Neuronal stem cell (in vitro differentiated cells): Measurements from ENCODE around the gene STAC3.

Experiments
- DNase-seq: peaks from one replicate; pipeline ENCODE4 v3.0.0-alpha.2; 2013; ENCODE audit warnings: low spot score
- H2AFZ ChIP-seq: one replicate; pipeline ENCODE4 v1.6.1; 2013; ENCODE audit warnings: mild to moderate bottlenecking, low read length, inconsistent platforms
- H2AK5ac ChIP-seq: 2 replicates; pipeline ENCODE4 v1.6.1; 2013; ENCODE audit warnings: low read depth, mild to moderate bottlenecking, inconsistent platforms, low read length, moderate library complexity, mixed read lengths
- H2BK120ac ChIP-seq: 2 replicates; pipeline ENCODE4 v1.6.1; 2013; ENCODE audit warnings: low read depth, mild to moderate bottlenecking, inconsistent platforms, low read length, moderate library complexity, mixed read lengths
- H2BK12ac ChIP-seq: one replicate; pipeline ENCODE4 v1.6.1; 2013; ENCODE audit warnings: low read length, inconsistent platforms
- H2BK15ac ChIP-seq: 2 replicates; pipeline ENCODE4 v1.6.1; 2013; ENCODE audit warnings: mild to moderate bottlenecking, low read length, inconsistent platforms, mixed read lengths
- H2BK5ac ChIP-seq: one replicate; pipeline ENCODE4 v1.6.1; 2013; ENCODE audit warnings: inconsistent platforms, mild to moderate bottlenecking, low read length, moderate library complexity
- H3K14ac ChIP-seq: one replicate; pipeline ENCODE4 v1.6.1; 2013; ENCODE audit warnings: low read length, inconsistent platforms
- H3K18ac ChIP-seq: 2 replicates; pipeline ENCODE4 v1.6.1; 2013; ENCODE audit warnings: low read length, inconsistent platforms
- H3K23ac ChIP-seq: 2 replicates; pipeline ENCODE4 v1.6.1; 2013; ENCODE audit warnings: low read depth, mild to moderate bottlenecking, mixed read lengths, low read length, inconsistent platforms; ENCODE audit not compliant: poor library complexity
- H3K27ac ChIP-seq: replicated peaks from 3 replicates; pipeline ENCODE4 v1.5.1; 2013; ENCODE audit warnings: low read length, inconsistent platforms
- H3K27me3 ChIP-seq, 3 experiments: 2 replicates each; pipeline ENCODE4 v1.6.1; 2013; ENCODE audit warnings: low read length in 3 of 3, mild to moderate bottlenecking in 2 of 3, inconsistent platforms in 1 of 3, low read depth in 1 of 3, mixed read lengths in 1 of 3, moderate library complexity in 1 of 3; ENCODE audit not compliant: control insufficient read depth in 3 of 3, insufficient read depth in 3 of 3
- H3K36me3 ChIP-seq, 2 donors: replicated peaks in 1 of 2; 2 replicates each; pipeline ENCODE4 v1.6.1; 2013; ENCODE audit warnings: low read length in 2 of 2; ENCODE audit not compliant: control insufficient read depth in 2 of 2, insufficient read depth in 2 of 2
- H3K4ac ChIP-seq: 2 replicates; pipeline ENCODE4 v1.6.1; 2013; ENCODE audit warnings: inconsistent platforms, mild to moderate bottlenecking, low read length, moderate library complexity
- H3K4me1 ChIP-seq, 2 donors: 1 replicate in 1 of 2; 2 replicates in 1 of 2; pipeline ENCODE4 v1.6.1; 2013; ENCODE audit warnings: low read length in 2 of 2, low read depth in 1 of 2; ENCODE audit not compliant: control insufficient read depth in 2 of 2, insufficient read depth in 1 of 2
- H3K4me2 ChIP-seq: one replicate; pipeline ENCODE4 v1.6.1; 2013; ENCODE audit warnings: mild to moderate bottlenecking, low read length, inconsistent platforms; ENCODE audit not compliant: insufficient read depth, poor library complexity, severe bottlenecking
- H3K4me3 ChIP-seq, 2 donors: 2 replicates each; pipeline ENCODE4 v1.5.1; 2013; ENCODE audit warnings: low read length in 2 of 2, mild to moderate bottlenecking in 2 of 2, inconsistent platforms in 1 of 2, moderate library complexity in 1 of 2
- H3K79me1 ChIP-seq: one replicate; pipeline ENCODE4 v1.6.1; 2013; ENCODE audit warnings: low read depth, mild to moderate bottlenecking, inconsistent platforms, low read length, moderate library complexity
- H3K9ac ChIP-seq: one replicate; pipeline ENCODE4 v1.6.1; 2013; ENCODE audit warnings: mild to moderate bottlenecking, low read depth, low read length, inconsistent platforms; ENCODE audit not compliant: poor library complexity
- H3K9me3 ChIP-seq, 2 donors: replicated peaks in 1 of 2; 2 replicates each; pipeline versions ENCODE3 to v1.6.1; 2013; ENCODE audit warnings: low read length in 2 of 2, mild to moderate bottlenecking in 2 of 2, inconsistent platforms in 1 of 2, low read depth in 1 of 2, mixed read lengths in 1 of 2, moderate library complexity in 1 of 2; ENCODE audit not compliant: control insufficient read depth in 2 of 2, insufficient read depth in 1 of 2
- H4K8ac ChIP-seq: one replicate; pipeline ENCODE4 v1.6.1; 2013; ENCODE audit warnings: low read depth, mild to moderate bottlenecking, inconsistent platforms, low read length, moderate library complexity
- H4K91ac ChIP-seq: one replicate; pipeline ENCODE4 v1.6.1; 2013; ENCODE audit warnings: low read length, low read depth, mild to moderate bottlenecking, inconsistent platforms; ENCODE audit not compliant: poor library complexity
- WGBS, 2 donors: extraction: QIAGEN DNeasy Blood & Tissue Kit; methylation state at CpG; one replicate each; pipeline ENCODE4 v1.1.7; 2013; ENCODE audit warnings: missing lambda C conversion rate in 2 of 2, mixed read lengths in 1 of 2; ENCODE audit not compliant: insufficient read length in 2 of 2, insufficient replicate concordance in 1 of 2; ENCODE audit errors: extremely low coverage in 2 of 2; 5-methylcytosine and 5-hydroxymethylcytosine counted together

STAC3 gene

DNA sequence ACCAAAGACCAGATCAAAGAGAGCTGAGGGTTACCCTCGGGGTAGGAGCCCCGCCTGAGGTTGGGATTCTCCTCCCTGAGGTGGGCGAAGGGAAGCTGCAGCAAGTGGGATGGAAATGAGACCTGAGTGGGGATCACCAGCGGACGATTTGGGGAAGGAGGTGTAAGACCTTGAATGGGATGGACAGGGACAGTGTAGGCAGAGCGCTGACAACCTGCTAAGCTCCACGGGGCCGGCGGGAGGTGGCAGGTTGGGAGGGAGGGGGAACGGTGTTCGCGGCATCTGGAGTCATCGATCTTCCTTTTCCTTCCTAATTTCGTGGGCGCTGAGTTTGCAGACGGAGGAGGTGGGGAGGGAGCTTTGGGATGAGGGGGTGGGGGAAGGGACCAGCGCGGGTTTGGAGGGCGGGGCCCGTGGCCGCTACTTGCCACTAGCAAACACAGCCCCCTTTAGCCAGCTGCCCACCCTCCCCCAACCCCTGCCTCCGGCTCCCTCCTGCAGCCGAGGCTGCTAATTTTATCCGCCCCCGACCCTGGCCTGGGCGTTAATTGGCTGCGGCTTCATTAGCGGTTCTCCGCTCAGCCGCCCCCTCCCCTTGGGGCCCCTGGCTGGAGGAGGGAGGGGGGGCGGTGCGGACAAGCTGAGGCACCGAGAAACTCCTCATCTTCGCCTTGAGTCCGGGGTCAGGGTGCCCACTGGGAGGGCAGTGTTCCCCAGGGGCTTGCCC lies 24.2 kb downstream of the STAC3 start:
- no peak for DNase-seq
- Histone ChIP-seq H2BK15ac (peak overlapping the region; percentile 25), H3K4me2 (peak overlapping the region; percentile 82), H3K4me1 (peaks cover 23 to 28% of the 10 kb centered on the region in 2 donors), H3K4me3 (peak overlapping the region; percentile 14 to 65), H3K9ac (peak overlapping the region; percentile 38), H4K91ac (no peak overlapping the region), H4K8ac (no peak overlapping the region), H3K27me3 (peaks cover 24 to 65% (median 58%) of the 10 kb centered on the region in 3 experiments), H3K27ac (no peak overlapping the region), H3K9me3 (peaks cover 0 to 4% of the 10 kb centered on the region in 2 donors), H3K36me3 (peaks cover 7 to 13% of the 10 kb centered on the region in 2 donors), H2BK12ac (no peak overlapping the region), H2BK120ac (no peak overlapping the region), H2AFZ (peak overlapping the region; percentile 78), H3K18ac (peak overlapping the region; percentile 81), H3K4ac (no peak overlapping the region), H3K14ac (no peak overlapping the region), H3K79me1 (peaks cover 9% of the 10 kb centered on the region), H2AK5ac (peak overlapping the region; percentile 79), H2BK5ac (no peak overlapping the region), H3K23ac (no peak overlapping the region)
- WGBS, 2 donors, result no CpG with 5 or more reads among the region's 35 CpGs

DNA sequence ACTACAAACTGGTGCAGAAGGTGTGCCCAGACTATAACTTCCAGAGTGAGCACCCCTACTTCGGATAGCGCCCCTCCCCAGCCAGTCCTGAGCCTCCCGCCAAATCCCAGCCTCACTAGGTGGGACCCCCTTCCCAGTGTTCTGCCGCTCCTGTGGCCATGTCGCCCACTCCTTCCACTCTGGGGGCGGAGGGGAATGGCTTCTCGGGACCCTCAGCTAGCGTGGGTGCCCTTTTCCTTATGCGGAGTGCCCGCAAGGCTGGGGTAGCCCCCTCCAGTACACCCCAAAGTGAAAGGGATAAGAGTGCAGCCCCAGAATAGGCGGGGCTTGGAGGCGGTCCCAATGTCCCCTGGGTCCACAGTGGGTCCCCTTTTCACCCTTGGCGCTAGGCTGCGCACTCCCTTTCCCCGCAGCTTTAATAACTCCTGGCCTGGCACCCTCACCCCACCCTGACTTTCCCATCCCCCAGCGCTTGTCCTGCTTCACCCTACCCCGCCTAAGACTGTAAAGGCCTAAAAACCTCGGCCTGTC lies 25.2 kb downstream of the STAC3 start:
- Histone ChIP-seq H3K14ac (no peak overlapping the region), H4K8ac (no peak overlapping the region), H3K4ac (no peak overlapping the region), H4K91ac (no peak overlapping the region), H3K4me1 (peaks cover 23 to 30% of the 10 kb centered on the region in 2 donors), H2AFZ (no peak overlapping the region), H2AK5ac (peak overlapping the region; percentile 92), H3K36me3 (peaks cover 0 to 3% of the 10 kb centered on the region in 2 donors), H2BK12ac (peak overlapping the region; percentile 30), H2BK15ac (peak overlapping the region; percentile 55), H3K9ac (no peak overlapping the region), H3K4me3 (no peak overlapping the region), H3K79me1 (peaks cover 9% of the 10 kb centered on the region), H3K23ac (peak overlapping the region; percentile 76), H3K27me3 (peaks cover 33 to 75% (median 68%) of the 10 kb centered on the region in 3 experiments), H3K27ac (no peak overlapping the region), H3K18ac (peak overlapping the region; percentile 54), H3K4me2 (peak overlapping the region; percentile 82), H2BK120ac (peak overlapping the region; percentile 37), H3K9me3 (peaks cover 0 to 4% of the 10 kb centered on the region in 2 donors), H2BK5ac (no peak overlapping the region)
- WGBS, 2 donors, result no CpG with 5 or more reads among the region's 18 CpGs
- no peak for DNase-seq

DNA sequence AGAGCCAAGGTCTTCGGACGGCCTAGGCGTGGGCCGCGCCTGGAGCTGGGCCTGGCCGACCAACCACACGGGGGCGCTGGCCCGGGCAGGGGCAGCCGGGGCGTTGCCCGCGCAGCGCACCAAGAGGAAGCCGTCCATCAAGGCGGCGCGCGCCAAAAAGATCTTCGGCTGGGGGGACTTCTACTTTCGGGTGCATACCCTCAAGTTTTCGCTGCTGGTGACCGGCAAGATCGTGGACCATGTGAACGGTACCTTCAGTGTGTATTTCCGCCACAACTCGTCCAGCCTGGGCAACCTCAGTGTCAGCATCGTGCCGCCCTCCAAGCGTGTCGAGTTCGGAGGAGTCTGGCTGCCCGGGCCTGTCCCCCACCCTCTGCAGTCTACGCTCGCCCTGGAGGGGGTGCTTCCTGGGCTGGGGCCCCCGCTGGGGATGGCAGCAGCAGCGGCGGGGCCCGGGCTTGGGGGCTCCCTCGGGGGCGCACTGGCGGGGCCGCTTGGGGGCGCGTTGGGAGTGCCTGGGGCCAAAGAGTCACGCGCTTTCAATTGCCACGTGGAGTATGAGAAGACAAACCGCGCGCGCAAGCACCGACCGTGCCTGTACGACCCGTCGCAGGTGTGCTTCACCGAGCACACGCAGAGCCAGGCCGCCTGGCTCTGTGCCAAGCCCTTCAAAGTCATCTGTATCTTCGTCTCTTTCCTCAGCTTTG lies 25.9 kb downstream of the STAC3 start:
- no CpG with 5 or more reads among the region's 61 CpGs for WGBS, 2 donors
- Histone ChIP-seq H3K4me3 (no peak overlapping the region), H4K91ac (no peak overlapping the region), H3K9me3 (peaks cover 0 to 4% of the 10 kb centered on the region in 2 donors), H2AFZ (no peak overlapping the region), H3K4me2 (no peak overlapping the region), H3K23ac (peak overlapping the region; percentile 60), H3K27ac (no peak overlapping the region), H3K18ac (peak overlapping the region; percentile 62), H3K36me3 (no peaks in the 10 kb centered on the region), H3K14ac (peak overlapping the region; percentile 4), H3K9ac (no peak overlapping the region), H4K8ac (no peak overlapping the region), H2BK5ac (no peak overlapping the region), H2BK120ac (peak overlapping the region; percentile 37), H2BK15ac (peak overlapping the region; percentile 55), H2BK12ac (peak overlapping the region; percentile 30), H2AK5ac (peak overlapping the region; percentile 92), H3K4me1 (peaks cover 21 to 28% of the 10 kb centered on the region in 2 donors), H3K4ac (no peak overlapping the region), H3K79me1 (peaks cover 3% of the 10 kb centered on the region), H3K27me3 (peaks cover 37 to 80% (median 75%) of the 10 kb centered on the region in 3 experiments)
- DNase-seq, result no peak
